Keratinocyte (primary cell): ENCODE measurements around the gene ABCC6. TPM values are rescaled to one million over a fixed set of nuclear protein-coding genes. Genes with fewer than 3 reads are reported as not detected.
"Not testable (repeated sequence)": the region's sequence is repeated elsewhere in the genome, so short reads cannot be mapped to it uniquely, and the experiment has no call there.

Experiments
- DNase-seq: peaks from one replicate; pipeline ENCODE4 v3.0.0-alpha.2; 2011; ENCODE audit warnings: low read depth, missing footprints, low spot score
- FAIRE-seq: peaks from 2 replicates; lab custom pipeline; 2011; peaks lifted over from hg19 to GRCh38; lab: Jason Lieb, UNC
- H2AFZ ChIP-seq: 2 replicates; pipeline ENCODE4 v1.6.0; 2012; ENCODE audit warnings: low read length, control low read depth, inconsistent platforms; ENCODE audit not compliant: control insufficient read depth
- H3K27ac ChIP-seq: 2 replicates; pipeline ENCODE4 v1.5.1; 2011; ENCODE audit warnings: low read length; ENCODE audit not compliant: control insufficient read depth, insufficient read depth
- H3K27me3 ChIP-seq: 3 replicates; pipeline ENCODE4 v1.6.0; 2011; ENCODE audit warnings: low read length; ENCODE audit not compliant: control insufficient read depth, insufficient read depth; ENCODE audit errors: extremely low read depth
- H3K36me3 ChIP-seq, 2 experiments: 2 replicates in 1 of 2; 3 replicates in 1 of 2; pipeline ENCODE4 v1.5.1; 2011; ENCODE audit warnings: low read length in 2 of 2, mild to moderate bottlenecking in 1 of 2; ENCODE audit not compliant: control insufficient read depth in 2 of 2, insufficient read depth in 2 of 2; ENCODE audit errors: extremely low read depth in 1 of 2
- H3K4me1 ChIP-seq: 3 replicates; pipeline ENCODE4 v1.5.1; 2011; ENCODE audit warnings: low read length; ENCODE audit not compliant: control insufficient read depth, insufficient read depth; ENCODE audit errors: extremely low read depth
- H3K4me2 ChIP-seq: 3 replicates; pipeline ENCODE4 v1.6.0; 2011; ENCODE audit warnings: low read depth, low read length; ENCODE audit not compliant: control insufficient read depth, insufficient read depth; ENCODE audit errors: extremely low read depth
- H3K4me3 ChIP-seq, 3 experiments: fragments of 200-600 bp in 1 of 3; sonication (generic) in 1 of 3; 2 replicates in 2 of 3; 3 replicates in 1 of 3; pipeline ENCODE4 v1.5.1; 2011 to 2016; ENCODE audit warnings: low read length in 3 of 3, mild to moderate bottlenecking in 3 of 3, control low read depth in 2 of 3, inconsistent platforms in 1 of 3, low read depth in 1 of 3, mixed read lengths in 1 of 3, mixed run types in 1 of 3, moderate library complexity in 1 of 3; ENCODE audit not compliant: control insufficient read depth in 2 of 3, insufficient read depth in 2 of 3; ENCODE audit errors: extremely low read depth in 1 of 3
- H3K79me2 ChIP-seq: 2 replicates; pipeline ENCODE4 v1.6.0; 2012; ENCODE audit warnings: low read length; ENCODE audit not compliant: control insufficient read depth, insufficient read depth
- H3K9ac ChIP-seq: 3 replicates; pipeline ENCODE4 v1.6.0; 2011; ENCODE audit warnings: low read length; ENCODE audit not compliant: control insufficient read depth, insufficient read depth; ENCODE audit errors: extremely low read depth
- H3K9me1 ChIP-seq: 3 replicates; pipeline ENCODE4 v1.6.0; 2011; ENCODE audit warnings: low read length; ENCODE audit not compliant: control insufficient read depth, insufficient read depth; ENCODE audit errors: extremely low read depth
- H3K9me3 ChIP-seq: 2 replicates; pipeline ENCODE4 v1.5.1; 2012; ENCODE audit warnings: low read depth, low read length; ENCODE audit not compliant: control insufficient read depth
- H4K20me1 ChIP-seq: 3 replicates; pipeline ENCODE4 v1.6.0; 2011; ENCODE audit warnings: low read length; ENCODE audit not compliant: control insufficient read depth, insufficient read depth; ENCODE audit errors: extremely low read depth
- CTCF ChIP-seq, 3 experiments: IDR thresholded peaks in 1 of 3; conservative IDR thresholded peaks in 1 of 3; optimal IDR thresholded peaks in 1 of 3; 2 replicates in 2 of 3; 3 replicates in 1 of 3; pipeline versions ENCODE3 to v1.5.1; 2011; ENCODE audit warnings: low read length in 3 of 3, mild to moderate bottlenecking in 3 of 3, moderate library complexity in 2 of 3, control low read depth in 1 of 3, inconsistent platforms in 1 of 3; ENCODE audit not compliant: insufficient read depth in 2 of 3; ENCODE audit errors: extremely low read depth in 1 of 3
- dilution Hi-C: fragments of 300-500 bp; cut with MboI; formaldehyde crosslinking; loops from one replicate; pipeline ENCODE4 v1.7.0; 2020; ENCODE audit warnings: low sequenced_read_pairs; ENCODE audit not compliant: extremely low pct_ligation_motif_present
- polyA plus RNA-seq, 5 experiments: library from polyadenylated mRNA; depleted of rRNA in 3 of 5; stranded (reverse) in 3 of 5; stranded (forward) in 1 of 5; unstranded in 1 of 5; fragments of >200 nt; gene quantifications; 1 replicate in 1 of 5; 2 replicates in 3 of 5; 3 replicates in 1 of 5; pipeline versions ENCODE4 v1.2.1 to v1.2.3, GENCODE V29; 2011 to 2012; ENCODE audit warnings: missing spikeins in 2 of 5, low read depth in 1 of 5, low replicate concordance in 1 of 5

Gene ABCC6
- polyA plus RNA-seq, 1 donor (not counting 4 experiments of a cell fraction or from before 2014, with no cell fraction given), result not detected

GRCh38 chr16:16202400-16203143, 20.7 kb downstream of the ABCC6 start:
- H3K4me3 ChIP-seq, H3K9me3 ChIP-seq, H3K4me2 ChIP-seq, H2AFZ ChIP-seq, H4K20me1 ChIP-seq, H3K79me2 ChIP-seq, H3K9me1 ChIP-seq, H3K36me3 ChIP-seq, H3K4me1 ChIP-seq, H3K27me3 ChIP-seq, dilution Hi-C loops, H3K9ac ChIP-seq, H3K27ac ChIP-seq, DNase-seq: not testable (repeated sequence)
- TF ChIP-seq CTCF (optimal IDR thresholded peaks at IDR 0.05 in 1 of 3, IDR thresholded peaks at IDR 0.05 in 1 of 3, conservative IDR thresholded peaks at IDR 0.05 in 1 of 3; ENCODE audit: extremely low read depth in 1 of 3, insufficient read depth in 2 of 3, low read length in 3 of 3), result peak in 2 of 3 experiments; percentile 27 to 34
- FAIRE-seq, result peak; percentile 13

- H3K9ac ChIP-seq, H3K27ac ChIP-seq, H3K4me2 ChIP-seq, H3K36me3 ChIP-seq, FAIRE-seq, dilution Hi-C loops, H3K4me1 ChIP-seq, DNase-seq, H2AFZ ChIP-seq, H3K9me1 ChIP-seq, H3K4me3 ChIP-seq, H3K27me3 ChIP-seq, H3K79me2 ChIP-seq, H4K20me1 ChIP-seq, H3K9me3 ChIP-seq: not testable (repeated sequence)
These were observed 21.4 kb downstream of the ABCC6 start for GRCh38 chr16:16201880-16202279.

- dilution Hi-C loops, H3K79me2 ChIP-seq, H2AFZ ChIP-seq, H3K9me1 ChIP-seq, H3K4me2 ChIP-seq, DNase-seq, H3K9ac ChIP-seq, H4K20me1 ChIP-seq, H3K4me3 ChIP-seq, H3K9me3 ChIP-seq, H3K27me3 ChIP-seq, FAIRE-seq, H3K4me1 ChIP-seq, H3K27ac ChIP-seq, H3K36me3 ChIP-seq: not testable (repeated sequence)
These were observed 22.9 kb downstream of the ABCC6 start for GRCh38 chr16:16200391-16200790.

- H3K27ac ChIP-seq, H3K9me1 ChIP-seq, H3K36me3 ChIP-seq, H3K4me2 ChIP-seq, H3K4me3 ChIP-seq, H3K79me2 ChIP-seq, dilution Hi-C loops, FAIRE-seq, DNase-seq, H3K27me3 ChIP-seq, H3K4me1 ChIP-seq, H3K9me3 ChIP-seq, H3K9ac ChIP-seq, H4K20me1 ChIP-seq, H2AFZ ChIP-seq: not testable (repeated sequence)
These were observed 23.9 kb downstream of the ABCC6 start for GRCh38 chr16:16199428-16199827.
